NCI-H526 (cell line): ENCODE results near the gene POLE4.
A peak's percentile ranks its signal among the peaks of the same experiment; 100 is the strongest.

Experiments
- DNase-seq, 2 experiments: peaks; one replicate each; lab custom pipeline; 2025; lab: John Stamatoyannopoulos, UW

Gene POLE4

GRCh38 chr2:74958274-74959105 is at the start of gene POLE4:
Gene POLE4 (plus strand): TSS chr2:74958643. CDS start chr2:74958680, 37 bp downstream.
- DNase-seq = peak; percentile 67 to 92

- DNase-seq = peak; percentile 23 to 46
Measured at GRCh38 chr2:74908748-74909444, 49.5 kb upstream of the POLE4 start.

- DNase-seq = no peak
Measured at GRCh38 chr2:74910245-74910644, 48.2 kb upstream of the POLE4 start.

GRCh38 chr2:74911061-74911460 is 47.4 kb upstream of the POLE4 start:
- no peak for DNase-seq

- DNase-seq = no peak
Measured at GRCh38 chr2:74915743-74916142, 42.7 kb upstream of the POLE4 start.

GRCh38 chr2:74916394-74916793 is 42.0 kb upstream of the POLE4 start:
- DNase-seq = no peak

GRCh38 chr2:74917702-74918619 is 40.5 kb upstream of the POLE4 start:
- DNase-seq = peak in 1 of 2 experiments; percentile 20

- DNase-seq = peak; percentile 65 to 75
Measured at GRCh38 chr2:74919827-74920226, 38.6 kb upstream of the POLE4 start.

- no peak for DNase-seq
Measured at GRCh38 chr2:74921236-74921736, 37.2 kb upstream of the POLE4 start.

- no peak for DNase-seq
Measured at GRCh38 chr2:74922592-74923227, 35.7 kb upstream of the POLE4 start.

GRCh38 chr2:74924463-74925265 is 33.8 kb upstream of the POLE4 start:
- no peak for DNase-seq

- DNase-seq = no peak
Measured at GRCh38 chr2:74925361-74925786, 33.1 kb upstream of the POLE4 start.

- no peak for DNase-seq
Measured at GRCh38 chr2:74927621-74928020, 30.8 kb upstream of the POLE4 start.

GRCh38 chr2:74930811-74931486 is 27.5 kb upstream of the POLE4 start:
- DNase-seq = no peak

- no peak for DNase-seq
Measured at GRCh38 chr2:74931940-74932339, 26.5 kb upstream of the POLE4 start.

- no peak for DNase-seq
Measured at GRCh38 chr2:74935975-74936391, 22.5 kb upstream of the POLE4 start.

GRCh38 chr2:74937221-74937880 is 21.1 kb upstream of the POLE4 start:
- no peak for DNase-seq

GRCh38 chr2:74938264-74938663 is 20.2 kb upstream of the POLE4 start:
- DNase-seq = no peak
